Loucy (cell line): Measurements from ENCODE around the gene ARMC9.

Source experiments
- EZH2phosphoT487 ChIP-seq: fragments of 200-600 bp; IDR thresholded peaks from 2 replicates; pipeline ENCODE4 v1.6.1; 2018; ENCODE audit warnings: antibody characterized with exemption, mild to moderate bottlenecking, moderate library complexity, borderline replicate concordance
- TF ChIP-seq, protein P1 (sequence below): fragments of 200-600 bp; sonication (generic); conservative IDR thresholded peaks from 2 replicates; pipeline ENCODE4 v1.5.1; 2014; ENCODE audit warnings: mild to moderate bottlenecking, antibody characterized with exemption, low read length

GRCh38 chr2:231278868-231279267 is 80.4 kb downstream of the ARMC9 start:
- TF ChIP-seq, protein P1, sequence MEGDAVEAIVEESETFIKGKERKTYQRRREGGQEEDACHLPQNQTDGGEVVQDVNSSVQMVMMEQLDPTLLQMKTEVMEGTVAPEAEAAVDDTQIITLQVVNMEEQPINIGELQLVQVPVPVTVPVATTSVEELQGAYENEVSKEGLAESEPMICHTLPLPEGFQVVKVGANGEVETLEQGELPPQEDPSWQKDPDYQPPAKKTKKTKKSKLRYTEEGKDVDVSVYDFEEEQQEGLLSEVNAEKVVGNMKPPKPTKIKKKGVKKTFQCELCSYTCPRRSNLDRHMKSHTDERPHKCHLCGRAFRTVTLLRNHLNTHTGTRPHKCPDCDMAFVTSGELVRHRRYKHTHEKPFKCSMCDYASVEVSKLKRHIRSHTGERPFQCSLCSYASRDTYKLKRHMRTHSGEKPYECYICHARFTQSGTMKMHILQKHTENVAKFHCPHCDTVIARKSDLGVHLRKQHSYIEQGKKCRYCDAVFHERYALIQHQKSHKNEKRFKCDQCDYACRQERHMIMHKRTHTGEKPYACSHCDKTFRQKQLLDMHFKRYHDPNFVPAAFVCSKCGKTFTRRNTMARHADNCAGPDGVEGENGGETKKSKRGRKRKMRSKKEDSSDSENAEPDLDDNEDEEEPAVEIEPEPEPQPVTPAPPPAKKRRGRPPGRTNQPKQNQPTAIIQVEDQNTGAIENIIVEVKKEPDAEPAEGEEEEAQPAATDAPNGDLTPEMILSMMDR: no peak
- TF ChIP-seq EZH2phosphoT487: no peak
